ENCODE data around the gene TMEM170B. TPM values are rescaled to one million over a fixed set of nuclear protein-coding genes. Genes with fewer than 3 reads are reported as not detected.

Gene TMEM170B
- polyA plus RNA-seq, 3 donors = 11.7 to 33.4 (median 19.7) TPM

DNA sequence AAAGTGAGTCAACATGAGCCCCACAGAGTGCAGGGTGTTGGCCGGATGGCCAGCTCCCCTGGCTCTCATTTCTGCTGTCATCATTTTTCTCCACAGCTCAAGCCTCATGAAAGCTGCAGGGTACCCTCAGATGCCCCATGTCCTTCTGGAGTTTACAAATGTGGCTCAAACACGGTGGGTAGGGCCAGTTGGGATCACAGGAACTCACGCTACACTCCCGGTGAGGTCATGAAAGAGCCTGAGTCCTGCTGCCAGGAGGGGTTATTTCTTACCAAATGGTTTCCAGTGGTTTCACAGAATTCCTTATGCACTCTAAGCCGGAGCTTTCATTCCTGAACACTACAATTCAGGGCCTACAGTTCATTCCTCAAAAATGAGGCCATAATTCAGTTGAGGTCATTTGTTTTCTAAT lies 78.7 kb downstream of the TMEM170B start:
- H3K27me3 ChIP-seq (ENCODE audit: control insufficient read depth in 2 of 2, insufficient read depth in 2 of 2, low read length in 2 of 2) = no peaks in the 10 kb centered on the region
- H3K9ac ChIP-seq (ENCODE audit: insufficient read depth, low read length, poor library complexity, severe bottlenecking) = no peak overlapping the region
- H3K4me3 ChIP-seq (replicated peaks in 1 of 3; ENCODE audit: low read depth in 2 of 3, low read length in 3 of 3) = no peak overlapping the region
- H2AFZ ChIP-seq (ENCODE audit: insufficient read depth, low read depth, low read length, poor library complexity, severe bottlenecking) = no peak overlapping the region
- H4K20me1 ChIP-seq (ENCODE audit: insufficient read depth, low read length) = no peaks in the 10 kb centered on the region
- H3K9me3 Mint-ChIP-seq = peaks cover 0 to 3% (median 0%) of the 10 kb centered on the region in 7 donors
- no peaks in the 10 kb centered on the region for H3K36me3 Mint-ChIP-seq
- H3K4me2 ChIP-seq (replicated peaks; ENCODE audit: extremely low read depth, low read length, poor library complexity, severe bottlenecking) = no peak overlapping the region
- no peaks in the 10 kb centered on the region for H3K9me3 ChIP-seq (replicated peaks in 1 of 2; ENCODE audit: control insufficient read depth in 1 of 2, insufficient read depth in 1 of 2, low read length in 2 of 2)
- H3K4me1 ChIP-seq (ENCODE audit: control insufficient read depth in 1 of 2, insufficient read depth in 2 of 2, low read length in 2 of 2) = no peaks in the 10 kb centered on the region
- TF ChIP-seq, protein P1, sequence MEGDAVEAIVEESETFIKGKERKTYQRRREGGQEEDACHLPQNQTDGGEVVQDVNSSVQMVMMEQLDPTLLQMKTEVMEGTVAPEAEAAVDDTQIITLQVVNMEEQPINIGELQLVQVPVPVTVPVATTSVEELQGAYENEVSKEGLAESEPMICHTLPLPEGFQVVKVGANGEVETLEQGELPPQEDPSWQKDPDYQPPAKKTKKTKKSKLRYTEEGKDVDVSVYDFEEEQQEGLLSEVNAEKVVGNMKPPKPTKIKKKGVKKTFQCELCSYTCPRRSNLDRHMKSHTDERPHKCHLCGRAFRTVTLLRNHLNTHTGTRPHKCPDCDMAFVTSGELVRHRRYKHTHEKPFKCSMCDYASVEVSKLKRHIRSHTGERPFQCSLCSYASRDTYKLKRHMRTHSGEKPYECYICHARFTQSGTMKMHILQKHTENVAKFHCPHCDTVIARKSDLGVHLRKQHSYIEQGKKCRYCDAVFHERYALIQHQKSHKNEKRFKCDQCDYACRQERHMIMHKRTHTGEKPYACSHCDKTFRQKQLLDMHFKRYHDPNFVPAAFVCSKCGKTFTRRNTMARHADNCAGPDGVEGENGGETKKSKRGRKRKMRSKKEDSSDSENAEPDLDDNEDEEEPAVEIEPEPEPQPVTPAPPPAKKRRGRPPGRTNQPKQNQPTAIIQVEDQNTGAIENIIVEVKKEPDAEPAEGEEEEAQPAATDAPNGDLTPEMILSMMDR (IDR thresholded peaks at IDR 0.05) = no peak
- WGBS (ENCODE audit: insufficient coverage) = 100% methylated on average over 1 of the region's 5 CpGs
- no peak overlapping the region for H3K27ac ChIP-seq (ENCODE audit: low read depth in 1 of 2, low read length in 2 of 2)
- H3K4me3 Mint-ChIP-seq = no peak overlapping the region
- H3K79me2 ChIP-seq (ENCODE audit: insufficient read depth, low read length) = no peaks in the 10 kb centered on the region
- no peaks in the 10 kb centered on the region for H3K4me1 Mint-ChIP-seq
- H3K27me3 Mint-ChIP-seq (ENCODE audit: low read depth in 3 of 3) = no peaks in the 10 kb centered on the region
- no peaks in the 10 kb centered on the region for H3K36me3 ChIP-seq (replicated peaks in 1 of 2; ENCODE audit: control insufficient read depth in 1 of 2, insufficient read depth in 2 of 2, low read length in 2 of 2)
- DNase-seq = no peak
- H3K27ac Mint-ChIP-seq = peak overlapping the region in 1 of 7 donors; percentile 42
- intact Hi-C loops (cut with micrococcal nuclease) = no loop called here

GRCh38 chr6:11618533-11618932 lies 81.0 kb downstream of the TMEM170B start:
- WGBS (ENCODE audit: insufficient coverage) = 100% methylated on average over 1 of the region's 4 CpGs
- no peak overlapping the region for H3K9ac ChIP-seq (ENCODE audit: insufficient read depth, low read length, poor library complexity, severe bottlenecking)
- TF ChIP-seq, protein P1 (IDR thresholded peaks at IDR 0.05) = no peak
- H3K27me3 ChIP-seq (ENCODE audit: control insufficient read depth in 2 of 2, insufficient read depth in 2 of 2, low read length in 2 of 2) = no peaks in the 10 kb centered on the region
- no peaks in the 10 kb centered on the region for H3K27me3 Mint-ChIP-seq (ENCODE audit: low read depth in 3 of 3)
- no peaks in the 10 kb centered on the region for H4K20me1 ChIP-seq (ENCODE audit: insufficient read depth, low read length)
- H3K27ac ChIP-seq (ENCODE audit: low read depth in 1 of 2, low read length in 2 of 2) = no peak overlapping the region
- no peak for DNase-seq
- no peak overlapping the region for H2AFZ ChIP-seq (ENCODE audit: insufficient read depth, low read depth, low read length, poor library complexity, severe bottlenecking)
- no peak overlapping the region for H3K4me3 Mint-ChIP-seq
- H3K4me1 ChIP-seq (ENCODE audit: control insufficient read depth in 1 of 2, insufficient read depth in 2 of 2, low read length in 2 of 2) = no peaks in the 10 kb centered on the region
- no peaks in the 10 kb centered on the region for H3K36me3 Mint-ChIP-seq
- H3K4me3 ChIP-seq (replicated peaks in 1 of 3; ENCODE audit: low read depth in 2 of 3, low read length in 3 of 3) = no peak overlapping the region
- intact Hi-C loops (cut with micrococcal nuclease) = no loop called here
- no peaks in the 10 kb centered on the region for H3K4me1 Mint-ChIP-seq
- H3K4me2 ChIP-seq (replicated peaks; ENCODE audit: extremely low read depth, low read length, poor library complexity, severe bottlenecking) = no peak overlapping the region
- H3K36me3 ChIP-seq (replicated peaks in 1 of 2; ENCODE audit: control insufficient read depth in 1 of 2, insufficient read depth in 2 of 2, low read length in 2 of 2) = no peaks in the 10 kb centered on the region
- H3K9me3 Mint-ChIP-seq = peaks cover 0 to 3% (median 0%) of the 10 kb centered on the region in 7 donors
- H3K27ac Mint-ChIP-seq = peak overlapping the region in 1 of 7 donors; percentile 2
- H3K79me2 ChIP-seq (ENCODE audit: insufficient read depth, low read length) = no peaks in the 10 kb centered on the region
- H3K9me3 ChIP-seq (replicated peaks in 1 of 2; ENCODE audit: control insufficient read depth in 1 of 2, insufficient read depth in 1 of 2, low read length in 2 of 2) = no peaks in the 10 kb centered on the region
